HG03025 (cell line): ENCODE data around the gene SLAMF1.
"Not testable (repeated sequence)": the region's sequence is repeated elsewhere in the genome, so short reads cannot be mapped to it uniquely, and the experiment has no call there.

ENCODE experiments used
- ATAC-seq: cut with Tn5 transposase; IDR thresholded peaks from one replicate; pipeline ENCODE4 v1.9.1; 2021; ENCODE audit warnings: mild to moderate bottlenecking, moderate library complexity; ENCODE audit not compliant: unreplicated experiment, low FRiP score

SLAMF1 gene

GRCh38 chr1:160666079-160666442 lies 19.2 kb upstream of the SLAMF1 start:
- no peak for ATAC-seq

DNA sequence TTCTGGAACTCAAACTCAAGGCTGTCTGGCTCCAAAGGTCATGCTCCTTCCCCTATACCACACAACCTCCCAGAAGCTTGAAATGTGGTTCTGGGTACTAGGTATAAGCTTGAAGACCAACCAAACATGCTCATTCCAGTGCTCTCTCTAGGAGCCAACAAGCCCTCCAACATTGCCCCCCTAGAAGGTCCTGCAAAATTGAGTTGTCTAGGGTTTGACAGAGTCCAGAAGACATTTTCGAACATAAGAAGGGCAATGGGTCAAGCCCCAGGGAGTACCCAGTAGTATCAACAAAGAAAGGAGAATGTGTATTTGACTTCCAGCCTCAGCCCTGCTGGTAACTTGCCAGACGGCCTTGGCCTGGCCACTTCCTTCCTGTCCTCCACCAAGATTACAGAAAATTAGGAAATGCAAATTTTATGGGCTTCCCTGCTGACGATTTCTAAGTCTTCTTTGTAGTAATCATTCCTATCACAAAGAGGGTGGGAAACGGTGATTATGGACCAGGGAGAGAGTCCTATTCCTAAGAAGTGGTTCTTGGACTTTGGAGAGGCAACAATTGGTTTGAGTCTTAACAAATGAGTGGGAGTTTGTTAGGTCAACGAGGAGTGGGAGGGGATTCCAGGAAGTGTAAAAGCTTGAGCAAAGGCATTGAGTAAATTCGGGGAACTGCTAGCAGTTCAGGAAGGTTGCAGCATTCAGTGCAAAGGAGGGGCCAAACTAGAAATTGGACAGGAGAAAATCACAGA lies 18.7 kb upstream of the SLAMF1 start:
- ATAC-seq: no peak

DNA sequence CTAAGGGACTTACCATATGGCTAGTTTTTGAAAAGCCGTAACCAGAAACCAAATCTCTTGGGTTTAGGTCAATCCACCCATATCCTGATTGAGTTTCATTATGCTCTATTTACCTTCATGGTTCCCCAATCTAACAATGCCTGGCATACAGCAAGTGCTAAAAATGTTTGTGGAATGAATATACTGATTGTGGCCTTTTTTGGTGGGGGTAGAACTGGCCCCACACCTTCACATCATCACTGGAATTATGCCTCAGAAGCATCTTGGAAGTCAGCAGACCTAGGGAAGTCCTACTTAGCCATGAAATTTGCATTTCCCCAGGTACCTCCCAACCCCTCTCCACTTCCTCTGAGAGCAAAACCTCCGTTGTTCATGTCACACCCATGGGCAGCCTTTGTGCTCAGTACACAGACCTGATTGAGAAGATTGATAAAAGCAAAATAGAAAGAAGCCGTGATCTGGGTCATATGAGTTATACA lies 17.8 kb upstream of the SLAMF1 start:
- peak; percentile 78 for ATAC-seq

DNA sequence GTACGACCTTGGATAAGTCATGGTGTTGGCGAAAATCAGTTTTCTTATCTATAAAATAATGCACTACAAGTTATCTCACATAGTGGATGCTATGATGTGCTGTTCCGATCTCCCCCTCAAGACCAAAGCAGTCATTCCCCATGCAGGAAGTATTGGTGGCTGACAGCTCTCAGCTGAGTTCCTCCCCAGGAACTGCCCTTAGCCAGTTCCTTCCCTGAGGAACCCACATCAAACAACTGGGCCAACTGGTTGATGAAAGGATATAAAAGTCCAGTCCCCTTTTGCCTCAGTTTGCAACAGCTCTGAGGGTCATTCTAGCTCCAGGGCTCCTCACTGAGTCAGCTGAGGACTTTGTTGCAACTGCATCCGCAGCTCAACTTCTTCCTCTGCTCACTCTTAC lies 16.1 kb upstream of the SLAMF1 start:
- no peak for ATAC-seq

- ATAC-seq: no peak
These were observed 12.7 kb upstream of the SLAMF1 start for GRCh38 chr1:160659566-160659965.

GRCh38 chr1:160658814-160659193 lies 12.0 kb upstream of the SLAMF1 start:
- ATAC-seq: no peak

- ATAC-seq: no peak
These were observed 11.4 kb upstream of the SLAMF1 start for GRCh38 chr1:160658162-160658813.

GRCh38 chr1:160657250-160657781 lies 10.5 kb upstream of the SLAMF1 start:
- no peak for ATAC-seq

DNA sequence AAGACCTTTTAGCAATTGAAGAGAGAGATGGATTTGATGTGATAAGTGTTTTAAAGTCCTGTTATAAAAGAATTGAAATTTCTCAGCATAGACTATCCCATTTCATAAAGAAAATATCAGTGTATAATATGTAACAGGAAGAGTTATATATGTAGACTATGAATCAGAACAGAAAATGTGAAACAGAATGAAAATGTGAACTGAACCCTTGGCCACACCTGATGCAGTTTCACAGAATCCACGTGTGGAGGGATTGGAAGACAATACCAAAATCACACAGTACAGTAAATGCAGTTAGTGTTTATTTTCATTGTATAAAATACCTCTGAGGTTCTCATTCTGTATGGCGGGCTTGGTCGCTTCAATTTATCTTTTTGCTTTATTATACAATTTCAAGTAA lies 9.9 kb upstream of the SLAMF1 start:
- no peak for ATAC-seq

DNA sequence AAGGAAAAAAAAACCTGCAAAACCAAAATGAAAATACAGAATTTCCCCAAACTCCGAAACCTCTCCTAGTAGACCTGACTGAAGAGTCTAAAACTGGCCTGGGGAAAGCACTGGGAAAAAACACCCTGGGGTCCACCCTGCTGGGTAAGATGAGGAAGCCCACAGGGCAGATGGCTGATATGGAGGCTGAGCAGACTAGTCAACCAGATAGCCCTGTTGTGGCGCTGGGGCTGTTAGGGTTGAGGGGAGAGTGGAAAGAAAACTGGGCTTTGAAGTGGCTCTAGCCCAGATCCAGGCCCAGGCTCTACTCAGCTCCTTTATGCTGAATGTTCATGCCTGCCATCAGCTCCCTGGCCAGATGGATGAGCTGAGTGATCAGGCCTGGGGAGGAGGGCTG lies 6.8 kb upstream of the SLAMF1 start:
- no peak for ATAC-seq

DNA sequence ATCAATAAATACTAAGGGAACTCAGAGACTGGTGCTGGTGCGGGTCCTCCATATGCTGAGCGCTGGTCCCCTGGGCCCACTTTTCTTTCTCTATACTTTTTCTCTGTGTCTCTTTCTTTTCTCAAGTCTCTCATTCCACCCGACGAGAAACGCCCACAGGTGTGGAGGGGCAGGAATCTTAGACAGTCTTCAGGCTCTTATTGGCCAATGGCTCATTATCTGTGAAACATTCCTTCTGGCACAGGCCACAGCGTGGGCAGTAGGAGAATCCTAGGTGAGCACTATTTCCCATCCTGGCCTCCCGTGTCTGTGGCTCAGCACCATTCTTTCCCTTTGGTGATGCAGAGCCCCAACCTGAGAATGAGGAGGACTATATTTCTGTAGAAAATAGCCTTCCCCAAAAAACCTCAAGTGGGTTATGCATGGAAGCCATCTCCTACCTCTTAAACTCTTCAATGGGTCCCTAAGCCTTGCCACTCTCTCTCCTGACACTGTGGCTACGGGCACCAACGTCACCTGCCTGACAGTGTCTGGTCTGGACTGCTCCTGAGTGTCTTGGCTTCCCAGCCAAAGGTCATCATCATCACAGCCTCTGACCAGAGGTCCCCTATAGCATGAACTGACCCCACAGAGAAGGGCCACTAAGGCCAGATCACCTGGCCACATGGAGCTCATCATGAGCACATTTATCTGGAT lies 6.2 kb upstream of the SLAMF1 start:
- ATAC-seq: no peak

GRCh38 chr1:160652065-160652641 lies 5.3 kb upstream of the SLAMF1 start:
- not testable (repeated sequence) for ATAC-seq

GRCh38 chr1:160651433-160652064 lies 4.7 kb upstream of the SLAMF1 start:
- ATAC-seq: no peak

GRCh38 chr1:160647329-160647720 lies 481 bp upstream of the SLAMF1 start:
- no peak for ATAC-seq

- ATAC-seq: no peak
These were observed 664 bp downstream of the SLAMF1 start for GRCh38 chr1:160646180-160646579.

GRCh38 chr1:160645386-160646130 lies 1.3 kb downstream of the SLAMF1 start:
- ATAC-seq: no peak

DNA sequence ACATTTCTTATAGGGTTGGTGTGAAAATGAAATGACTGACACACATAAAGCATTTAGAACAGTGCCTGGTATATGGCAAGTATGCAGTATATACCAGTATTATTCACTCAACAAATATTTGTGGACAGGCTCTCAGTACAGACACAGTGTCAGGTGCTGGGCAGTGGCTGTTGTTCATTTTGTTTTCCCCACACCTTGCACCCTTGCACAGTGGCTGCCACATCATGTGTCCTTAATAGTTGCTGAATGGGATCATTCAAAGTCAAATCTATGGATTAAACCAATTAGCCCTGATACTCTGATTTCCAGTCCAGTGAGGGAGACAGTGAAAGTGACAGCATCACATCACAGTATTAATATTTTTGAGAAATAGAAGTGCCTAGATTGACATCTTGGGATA lies 2.4 kb downstream of the SLAMF1 start:
- no peak for ATAC-seq

DNA sequence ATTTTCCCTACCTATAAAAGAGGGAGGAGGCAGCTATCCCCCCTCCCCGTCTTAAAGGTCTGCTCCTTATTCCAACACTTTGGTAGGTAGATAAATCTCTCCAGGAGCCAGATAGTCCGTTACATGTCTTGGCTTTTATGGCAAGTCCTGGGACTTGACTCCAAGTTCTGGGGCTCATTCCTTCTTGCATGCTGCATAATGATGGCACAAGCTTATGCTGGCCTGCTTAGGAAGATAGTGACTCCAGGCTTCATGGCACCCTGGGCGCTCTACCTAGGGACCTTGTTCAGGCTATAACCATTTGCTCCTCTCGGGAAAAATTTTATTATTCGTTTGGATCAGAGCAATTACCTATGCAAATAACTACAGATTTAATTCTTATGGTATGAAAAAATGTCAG lies 3.7 kb downstream of the SLAMF1 start:
- no peak for ATAC-seq

DNA sequence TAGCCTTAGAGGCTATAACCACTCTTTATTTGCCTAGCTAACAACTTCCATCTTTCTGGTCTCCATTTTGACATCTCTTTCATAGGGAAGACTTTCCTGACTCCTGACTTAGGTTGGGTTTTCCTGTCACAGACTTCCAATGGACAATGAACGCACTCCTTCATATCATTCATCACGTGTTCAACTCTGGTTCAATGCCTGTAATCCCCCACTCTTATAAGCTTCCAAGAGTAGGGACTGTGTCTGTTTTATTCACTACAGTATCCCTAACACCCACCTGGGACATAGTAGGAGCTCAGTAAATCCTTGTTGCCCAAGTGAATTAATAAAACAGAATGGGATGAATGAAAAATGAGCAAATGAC lies 4.6 kb downstream of the SLAMF1 start:
- no peak for ATAC-seq
